GM12801 (cell line): ENCODE results near the gene AGAP2.

Experiments used
- TF ChIP-seq, protein P1 (sequence below): IDR thresholded peaks from one replicate; pipeline ENCODE4 v1.5.1; 2011; ENCODE audit warnings: control low read depth; ENCODE audit not compliant: insufficient read length; ENCODE audit errors: extremely low read depth

Gene AGAP2

DNA sequence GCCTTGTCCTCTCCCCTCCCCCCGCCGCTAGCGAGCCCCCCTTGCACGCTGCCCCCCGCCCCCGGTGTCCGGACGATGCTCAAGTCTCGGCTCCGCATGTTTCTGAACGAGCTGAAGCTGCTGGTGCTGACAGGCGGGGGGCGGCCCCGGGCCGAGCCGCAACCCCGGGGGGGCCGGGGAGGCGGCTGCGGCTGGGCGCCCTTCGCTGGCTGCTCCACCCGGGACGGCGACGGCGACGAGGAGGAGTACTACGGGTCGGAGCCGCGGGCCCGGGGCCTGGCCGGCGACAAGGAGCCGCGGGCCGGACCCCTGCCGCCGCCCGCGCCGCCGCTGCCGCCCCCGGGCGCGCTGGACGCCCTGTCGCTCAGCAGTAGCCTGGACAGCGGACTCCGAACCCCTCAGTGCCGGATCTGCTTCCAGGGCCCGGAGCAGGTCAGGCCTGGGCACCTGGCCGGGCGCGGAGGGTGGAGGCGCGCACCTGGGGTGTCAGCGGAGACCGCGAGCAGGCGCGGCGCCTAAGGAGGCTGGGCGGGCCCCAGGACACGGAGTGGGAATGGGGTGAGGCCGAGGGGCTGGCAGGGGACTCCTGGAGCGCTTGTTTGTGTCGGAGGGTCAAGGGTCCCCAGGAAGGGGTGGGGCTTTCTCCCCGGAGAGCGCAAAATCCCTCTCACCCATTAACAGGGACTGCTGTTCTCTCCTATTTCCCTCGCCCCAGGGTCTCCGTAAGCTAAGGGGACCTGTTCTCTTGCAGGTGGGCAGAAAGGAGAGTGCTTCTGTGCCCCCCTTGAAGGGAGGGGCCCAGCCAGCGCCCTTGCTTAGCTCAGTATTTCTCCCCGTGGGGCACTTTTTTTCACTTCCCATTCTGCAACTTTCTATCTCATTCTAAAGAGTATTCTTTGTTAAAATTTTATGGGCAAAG lies 17.2 kb upstream of the AGAP2 start:
- TF ChIP-seq, protein P1, sequence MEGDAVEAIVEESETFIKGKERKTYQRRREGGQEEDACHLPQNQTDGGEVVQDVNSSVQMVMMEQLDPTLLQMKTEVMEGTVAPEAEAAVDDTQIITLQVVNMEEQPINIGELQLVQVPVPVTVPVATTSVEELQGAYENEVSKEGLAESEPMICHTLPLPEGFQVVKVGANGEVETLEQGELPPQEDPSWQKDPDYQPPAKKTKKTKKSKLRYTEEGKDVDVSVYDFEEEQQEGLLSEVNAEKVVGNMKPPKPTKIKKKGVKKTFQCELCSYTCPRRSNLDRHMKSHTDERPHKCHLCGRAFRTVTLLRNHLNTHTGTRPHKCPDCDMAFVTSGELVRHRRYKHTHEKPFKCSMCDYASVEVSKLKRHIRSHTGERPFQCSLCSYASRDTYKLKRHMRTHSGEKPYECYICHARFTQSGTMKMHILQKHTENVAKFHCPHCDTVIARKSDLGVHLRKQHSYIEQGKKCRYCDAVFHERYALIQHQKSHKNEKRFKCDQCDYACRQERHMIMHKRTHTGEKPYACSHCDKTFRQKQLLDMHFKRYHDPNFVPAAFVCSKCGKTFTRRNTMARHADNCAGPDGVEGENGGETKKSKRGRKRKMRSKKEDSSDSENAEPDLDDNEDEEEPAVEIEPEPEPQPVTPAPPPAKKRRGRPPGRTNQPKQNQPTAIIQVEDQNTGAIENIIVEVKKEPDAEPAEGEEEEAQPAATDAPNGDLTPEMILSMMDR: no peak

- TF ChIP-seq, protein P1: no peak
Measured at GRCh38 chr12:57755194-57755453, 16.6 kb upstream of the AGAP2 start.

DNA sequence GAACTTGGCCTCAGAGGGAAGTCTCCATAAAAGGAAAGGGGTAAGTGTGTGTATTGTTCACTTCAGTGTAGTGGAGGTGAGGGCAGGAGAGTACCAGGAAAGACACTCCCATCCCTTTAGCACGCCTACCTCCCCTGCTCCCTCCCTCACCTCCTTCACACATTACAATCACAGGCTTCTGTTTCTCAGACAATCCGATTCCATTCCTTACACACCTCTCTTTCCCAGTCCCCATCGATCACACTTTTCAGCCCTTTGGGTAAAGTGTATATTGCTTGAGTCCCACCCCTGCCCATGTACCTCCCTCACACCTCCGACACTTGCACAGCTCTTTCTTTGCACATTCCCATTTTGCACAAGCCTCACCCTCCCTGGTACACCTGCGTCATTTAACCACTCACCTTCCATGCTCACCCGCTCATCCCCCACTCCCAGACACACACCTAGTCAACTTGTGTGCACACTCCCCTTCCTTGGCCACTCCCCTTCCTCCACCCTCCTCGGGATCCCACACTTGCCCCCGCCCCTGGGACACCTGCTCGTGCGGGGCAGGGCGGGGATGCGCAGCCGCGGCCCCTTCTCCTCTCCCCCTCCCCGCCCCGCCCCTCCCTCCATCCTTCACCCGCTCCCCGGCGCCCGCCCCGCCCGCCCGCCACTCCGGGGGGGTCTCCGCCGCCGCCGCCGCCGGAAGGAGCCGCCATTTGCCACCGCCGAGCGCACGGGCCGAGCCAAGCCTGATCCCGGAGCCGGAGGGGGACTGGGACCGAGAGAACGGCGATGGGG lies 16.1 kb upstream of the AGAP2 start, which contains the start of gene MARCHF9:
Gene MARCHF9 (plus strand): TSS at position 693 of the 783 bp plus-strand sequence. CDS start 426 bp downstream, outside the sequence.
- TF ChIP-seq, protein P1: no peak

DNA sequence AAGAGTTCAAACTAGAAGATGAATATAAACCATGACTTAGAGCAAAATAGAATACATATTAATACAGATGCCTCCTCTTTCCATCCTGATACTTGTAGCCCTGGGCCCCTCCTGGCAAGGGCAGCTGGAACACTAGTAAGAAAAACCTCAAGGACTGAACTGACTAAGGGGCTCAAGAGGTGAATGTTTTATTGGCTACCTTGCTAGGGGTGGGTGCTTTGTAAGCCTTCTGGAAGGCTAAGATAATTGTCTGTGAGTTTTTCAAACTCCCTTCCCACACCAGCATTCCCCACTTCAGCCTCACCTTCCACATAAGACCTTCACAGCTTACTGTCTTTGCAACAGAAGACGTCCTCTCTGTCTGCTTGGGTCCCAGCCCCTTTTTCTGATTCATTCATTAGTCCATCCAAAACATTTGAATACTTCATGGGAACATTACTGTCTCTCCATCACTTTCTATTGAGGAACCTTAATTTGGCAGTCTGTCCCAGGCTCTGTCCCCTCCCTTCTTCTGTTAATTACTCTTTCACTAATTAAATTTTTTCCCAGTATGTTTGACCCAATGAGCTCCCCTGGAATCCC lies 15.3 kb upstream of the AGAP2 start:
- TF ChIP-seq, protein P1: no peak

DNA sequence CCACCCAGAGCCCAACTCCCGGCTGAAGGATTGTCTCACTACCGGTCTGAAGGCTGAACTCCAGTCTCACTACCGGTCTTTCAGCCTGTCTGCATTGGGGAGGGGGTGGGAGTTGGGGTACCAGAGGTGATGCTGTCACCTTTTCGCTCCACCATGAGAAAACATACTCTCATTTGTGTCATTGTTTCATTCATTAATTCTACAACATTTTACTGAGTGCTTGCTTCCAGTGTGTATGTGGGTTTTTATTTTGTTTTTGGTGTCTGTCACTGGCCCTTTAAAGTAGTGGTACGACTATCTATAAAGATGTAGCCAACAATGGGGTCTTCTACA lies 14.1 kb upstream of the AGAP2 start:
- TF ChIP-seq, protein P1: no peak

- TF ChIP-seq, protein P1: no peak
Measured at GRCh38 chr12:57751788-57752667, 13.5 kb upstream of the AGAP2 start, which contains the start of gene CDK4. TSS of gene CDK4 (minus strand) at chr12:57752310. CDS start at chr12:57751717, 593 bp downstream.
